AG09309 (cell line): Measurements from ENCODE around the gene IPMK.
A peak's percentile ranks its signal among the peaks of the same experiment; 100 is the strongest.

Experiments
- DNase-seq: peaks from one replicate; pipeline ENCODE4 v3.0.0-alpha.2; 2010; ENCODE audit warnings: low read depth
- H3K4me3 ChIP-seq: 2 replicates; pipeline ENCODE4 v1.5.1; 2011; ENCODE audit warnings: mild to moderate bottlenecking, low read depth, low read length, moderate library complexity; ENCODE audit not compliant: control insufficient read depth
- CTCF ChIP-seq: IDR thresholded peaks from 2 replicates; pipeline ENCODE4 v1.5.1; 2011; ENCODE audit warnings: mild to moderate bottlenecking, low read depth, low read length, inconsistent platforms; ENCODE audit not compliant: insufficient read depth, control insufficient read depth; ENCODE audit errors: missing control alignments

Gene IPMK

GRCh38 chr10:58302254-58302653 is 34.6 kb upstream of the IPMK start:
- no peak for TF ChIP-seq CTCF
- no peak for DNase-seq
- no peak overlapping the region for H3K4me3 ChIP-seq

GRCh38 chr10:58300676-58301075 is 33.0 kb upstream of the IPMK start:
- TF ChIP-seq CTCF, result no peak
- H3K4me3 ChIP-seq, result no peak overlapping the region
- no peak for DNase-seq

- peak; percentile 80 for TF ChIP-seq CTCF
- no peak for DNase-seq
These were observed 31.9 kb upstream of the IPMK start for GRCh38 chr10:58299580-58299979.

GRCh38 chr10:58293989-58294388 is 26.3 kb upstream of the IPMK start:
- TF ChIP-seq CTCF, result no peak
- H3K4me3 ChIP-seq, result no peak overlapping the region
- DNase-seq, result no peak

More at GRCh38 chr10:58299580-58299979, 31.9 kb upstream of the IPMK start:
- no peak overlapping the region for H3K4me3 ChIP-seq

GRCh38 chr10:58291538-58292174 is 24.0 kb upstream of the IPMK start:
- no peak for DNase-seq
- H3K4me3 ChIP-seq, result no peak overlapping the region
- peak; percentile 75 for TF ChIP-seq CTCF

- no peak for TF ChIP-seq CTCF
- DNase-seq, result no peak
These were observed 14.9 kb upstream of the IPMK start for GRCh38 chr10:58282615-58283014.

GRCh38 chr10:58281092-58281752 is 13.5 kb upstream of the IPMK start:
- TF ChIP-seq CTCF, result no peak
- no peak overlapping the region for H3K4me3 ChIP-seq
- no peak for DNase-seq

More at GRCh38 chr10:58282615-58283014, 14.9 kb upstream of the IPMK start:
- no peak overlapping the region for H3K4me3 ChIP-seq
